Spinal cord (tissue), 10 donors: ENCODE results near the gene KNDC1. TPM values are rescaled to one million over a fixed set of nuclear protein-coding genes. Genes with fewer than 3 reads are reported as not detected.

ENCODE experiments used
- DNase-seq, 6 donors: peaks; one replicate each; pipeline versions ENCODE4 v3.0.0 to v3.0.0-alpha.2; 2013 to 2015; ENCODE audit warnings: low spot score in 6 of 6, low read depth in 4 of 6
- H3K27ac ChIP-seq: one replicate; pipeline ENCODE4 v1.5.1; 2013; ENCODE audit warnings: low read depth, low read length, control low read depth
- H3K27me3 ChIP-seq: one replicate; pipeline ENCODE4 v1.6.1; 2013; ENCODE audit warnings: low read length; ENCODE audit not compliant: control insufficient read depth, insufficient read depth
- H3K36me3 ChIP-seq: one replicate; pipeline ENCODE4 v1.6.1; 2013; ENCODE audit warnings: low read length; ENCODE audit not compliant: control insufficient read depth, insufficient read depth
- H3K4me1 ChIP-seq: one replicate; pipeline ENCODE4 v1.6.1; 2013; ENCODE audit warnings: low read length; ENCODE audit not compliant: control insufficient read depth, insufficient read depth
- H3K4me3 ChIP-seq: one replicate; pipeline ENCODE4 v1.5.1; 2013; ENCODE audit warnings: low read depth, low read length, control low read depth
- H3K9me3 ChIP-seq: one replicate; pipeline ENCODE4 v1.6.1; 2013; ENCODE audit warnings: low read length; ENCODE audit not compliant: control insufficient read depth, insufficient read depth
- WGBS: methylation state at CpG from one replicate; pipeline ENCODE4 v1.1.5; 2013; ENCODE audit warnings: missing lambda C conversion rate; ENCODE audit not compliant: insufficient coverage; 5-methylcytosine and 5-hydroxymethylcytosine counted together
- polyA plus RNA-seq, 2 donors: library from polyadenylated mRNA; unstranded; fragments of 120-200 nt; gene quantifications; one replicate each; pipeline ENCODE4 v1.2.1, GENCODE V29; 2013; ENCODE audit not compliant: insufficient read length in 2 of 2
- total RNA-seq, 2 donors: library from RNA; depleted of rRNA in 1 of 2; stranded (reverse); fragments of 120-200 nt in 1 of 2; fragments of >200 nt in 1 of 2; gene quantifications; one replicate each; pipeline versions ENCODE4 v1.2.3 to v1.2.4, GENCODE V29; 2013 to 2014
- donor health status: healthy.

Gene KNDC1
- total and polyA plus RNA-seq, 4 donors, result 8.3 to 35.8 (median 23.5) TPM

DNA sequence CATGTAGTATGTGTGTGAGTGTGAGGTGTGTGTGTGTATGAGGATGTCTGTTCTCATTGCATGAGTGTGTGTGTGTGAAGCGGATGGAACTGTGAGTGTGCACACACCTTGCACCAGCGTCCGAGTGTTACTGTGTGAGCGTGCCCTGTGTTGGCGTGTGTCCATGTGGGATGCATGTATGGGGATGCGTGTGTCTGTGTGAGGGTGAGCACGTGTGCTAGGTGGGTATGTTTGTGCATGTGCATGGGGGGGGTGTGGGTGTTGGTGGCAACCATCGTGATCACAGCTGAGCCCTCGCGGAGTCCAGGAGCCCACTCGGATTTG lies 6.4 kb downstream of the KNDC1 start:
- Histone ChIP-seq H3K4me1 (peaks cover 56% of the 10 kb centered on the region), H3K27ac (no peak overlapping the region), H3K9me3 (no peaks in the 10 kb centered on the region), H3K4me3 (no peak overlapping the region), H3K36me3 (peaks cover 81% of the 10 kb centered on the region), H3K27me3 (no peaks in the 10 kb centered on the region)
- DNase-seq, result no peak
- WGBS, result 90% methylated on average over 10 of the region's 11 CpGs

DNA sequence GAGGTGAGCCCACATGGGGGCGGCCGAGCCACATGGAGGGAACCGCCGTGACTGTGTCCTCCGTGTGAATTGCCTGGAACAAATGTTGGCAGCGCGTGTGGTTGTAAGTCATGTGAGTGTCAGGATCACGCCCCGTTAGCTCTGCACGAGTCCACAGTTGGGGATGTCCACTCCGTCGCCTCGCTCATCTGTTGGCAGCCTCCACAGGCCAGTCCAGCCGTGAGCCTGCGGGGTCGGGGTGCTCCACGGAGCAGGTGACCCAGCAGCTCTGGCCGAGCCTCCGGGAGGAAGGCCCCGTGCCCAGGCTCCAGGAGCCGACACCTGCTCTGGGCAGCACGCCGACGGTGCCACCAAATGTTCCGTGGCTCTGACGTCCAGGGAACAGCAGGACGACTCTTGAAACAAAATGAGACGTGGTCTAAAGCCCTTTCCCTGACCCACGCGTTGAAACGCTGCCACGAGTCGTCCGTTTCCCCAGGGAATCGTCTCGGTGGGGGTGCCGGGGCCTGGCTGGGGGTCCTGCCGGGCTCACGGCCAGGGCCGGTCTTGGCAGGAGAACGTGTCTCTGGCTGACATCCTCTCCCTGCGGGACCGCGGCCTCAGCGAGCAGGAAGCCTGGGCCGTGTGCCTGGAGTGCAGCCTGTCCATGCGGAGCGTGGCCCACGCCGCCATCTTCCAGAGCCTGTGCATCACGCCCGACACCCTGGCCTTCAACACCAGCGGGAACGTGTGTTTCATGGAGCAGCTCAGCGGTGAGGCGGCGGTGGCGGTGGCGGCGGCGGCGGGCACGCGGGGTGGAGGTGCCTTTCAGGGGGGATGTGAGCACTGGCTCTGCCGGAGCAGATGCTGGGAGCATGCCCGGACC lies 7.0 kb downstream of the KNDC1 start:
- H3K27me3 ChIP-seq, result no peaks in the 10 kb centered on the region

DNA sequence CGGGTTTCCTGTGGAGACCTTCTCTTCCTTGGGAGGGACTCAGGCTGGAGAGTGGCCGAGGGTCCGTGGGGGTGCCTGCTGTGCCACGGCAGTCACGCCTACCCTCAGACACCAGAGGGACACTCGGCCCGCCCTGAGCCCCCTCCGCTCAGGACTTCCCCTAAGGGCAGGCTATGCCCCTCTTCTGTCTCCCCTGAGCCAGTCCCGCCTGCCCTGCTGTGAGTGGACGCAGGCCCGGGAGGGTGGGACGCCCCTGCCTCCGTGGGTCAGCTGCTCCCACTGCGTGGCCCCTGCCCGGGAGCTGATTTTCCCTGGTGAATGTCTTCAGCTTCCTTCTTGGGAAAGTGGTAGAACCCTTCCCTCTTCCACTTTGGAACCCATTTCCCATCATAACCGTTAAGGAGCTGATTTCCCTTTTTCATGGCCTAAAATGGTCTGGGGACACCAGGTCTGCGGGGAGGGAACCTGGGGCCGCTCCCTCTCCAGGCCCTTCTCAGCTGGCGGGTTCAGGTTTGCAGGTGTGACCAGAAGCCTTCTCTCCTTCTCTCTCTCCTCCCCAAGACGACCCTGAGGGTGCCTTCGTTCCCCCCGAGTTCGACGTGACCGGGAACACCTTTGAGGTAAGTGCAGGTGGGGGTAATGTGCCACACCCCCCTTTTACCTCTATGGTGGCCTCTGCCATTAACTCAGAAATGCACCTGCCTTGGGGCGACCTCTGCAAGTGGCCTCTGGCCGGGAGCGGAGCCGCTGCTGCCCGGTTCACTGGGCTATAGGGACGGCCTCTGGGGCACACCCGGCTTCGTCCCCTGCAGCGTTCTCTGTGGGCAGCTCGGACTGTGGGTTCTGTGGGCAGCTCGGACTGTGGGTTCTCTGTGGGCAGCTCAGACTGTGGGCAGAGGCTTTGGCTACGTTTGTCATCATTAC lies 7.9 kb downstream of the KNDC1 start:
- H3K9me3 ChIP-seq, result no peaks in the 10 kb centered on the region
- DNase-seq, result no peak
- H3K27ac ChIP-seq, result no peak overlapping the region
- H3K27me3 ChIP-seq, result no peaks in the 10 kb centered on the region
- WGBS, result 86% methylated on average over 25 of the region's 37 CpGs
- H3K4me3 ChIP-seq, result no peak overlapping the region
- H3K36me3 ChIP-seq, result peaks cover 72% of the 10 kb centered on the region
- H3K4me1 ChIP-seq, result peaks cover 41% of the 10 kb centered on the region

More for the DNA sequence above, 7.0 kb downstream of the KNDC1 start:
- 71% methylated on average over 66 of the region's 66 CpGs for WGBS
- H3K4me3 ChIP-seq, result no peak overlapping the region
- no peaks in the 10 kb centered on the region for H3K9me3 ChIP-seq
- peaks cover 77% of the 10 kb centered on the region for H3K36me3 ChIP-seq
- H3K27ac ChIP-seq, result no peak overlapping the region
- peak in 2 of 6 donors; percentile 22 to 47 for DNase-seq
- H3K4me1 ChIP-seq, result peaks cover 50% of the 10 kb centered on the region

DNA sequence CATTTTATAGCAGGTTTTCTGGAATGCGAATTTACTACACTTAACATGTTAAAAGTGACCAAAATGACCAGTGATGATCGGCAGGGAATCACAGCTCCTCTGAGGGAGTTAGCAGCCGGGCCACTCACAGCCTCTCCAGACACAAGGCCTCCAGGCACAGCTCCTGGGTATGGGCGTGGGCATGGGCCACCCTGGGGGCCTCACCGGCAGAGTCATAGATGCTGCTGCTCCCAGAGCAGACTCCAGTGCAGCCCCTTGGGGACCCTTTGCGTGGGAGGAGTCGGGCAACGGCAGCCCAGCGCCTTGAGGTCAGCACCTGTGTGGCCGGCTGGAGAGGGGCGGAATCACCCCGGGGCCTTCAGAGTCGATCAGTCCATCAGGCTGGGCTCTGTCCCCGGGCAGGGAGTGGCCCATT lies 8.6 kb downstream of the KNDC1 start:
- Histone ChIP-seq H3K4me3 (no peak overlapping the region), H3K36me3 (peaks cover 73% of the 10 kb centered on the region), H3K4me1 (peaks cover 34% of the 10 kb centered on the region), H3K9me3 (no peaks in the 10 kb centered on the region), H3K27ac (no peak overlapping the region), H3K27me3 (no peaks in the 10 kb centered on the region)
- WGBS, result 90% methylated on average over 14 of the region's 14 CpGs
- no peak for DNase-seq

DNA sequence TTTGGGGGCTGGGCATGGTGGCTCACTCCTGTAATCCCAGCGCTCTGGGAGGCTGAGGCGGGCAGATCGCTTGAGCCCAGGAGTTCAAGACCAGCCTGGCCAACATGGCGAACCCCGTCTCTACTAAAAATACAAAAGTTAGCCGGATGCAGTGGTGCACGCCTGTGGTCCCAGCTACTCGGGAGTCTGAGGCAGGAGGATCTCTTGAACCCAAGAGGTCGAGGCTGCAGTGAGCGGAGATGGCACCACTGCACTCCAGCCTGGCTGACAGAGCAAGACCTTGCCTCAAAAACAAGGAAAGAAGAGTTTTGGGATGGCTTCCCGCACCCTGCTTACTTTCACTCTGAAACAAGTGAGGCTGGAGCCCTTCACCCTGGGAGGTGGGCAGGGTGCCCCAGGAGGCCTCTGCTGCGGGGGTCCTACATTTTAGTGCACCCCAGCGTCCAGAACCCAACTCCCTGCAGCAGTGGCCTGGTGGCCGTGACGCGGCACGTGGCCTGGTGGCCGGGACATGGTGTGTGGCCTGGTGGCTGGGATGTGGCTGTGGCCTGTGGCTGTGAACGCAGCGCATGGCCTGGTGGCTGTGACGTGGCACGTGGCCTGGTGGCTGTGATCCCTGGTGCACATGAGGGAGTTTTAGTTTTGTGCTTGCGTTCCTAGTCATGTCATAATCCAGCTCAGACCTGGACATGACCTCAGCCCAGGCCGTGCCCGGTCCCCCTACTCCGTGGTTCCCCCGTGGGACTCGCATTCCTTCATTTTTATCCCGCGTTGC lies 9.3 kb downstream of the KNDC1 start:
- Histone ChIP-seq H3K27ac (no peak overlapping the region), H3K4me1 (peaks cover 27% of the 10 kb centered on the region), H3K27me3 (no peaks in the 10 kb centered on the region), H3K4me3 (no peak overlapping the region), H3K9me3 (no peaks in the 10 kb centered on the region), H3K36me3 (peaks cover 71% of the 10 kb centered on the region)
- no peak for DNase-seq
- WGBS, result 95% methylated on average over 28 of the region's 30 CpGs

DNA sequence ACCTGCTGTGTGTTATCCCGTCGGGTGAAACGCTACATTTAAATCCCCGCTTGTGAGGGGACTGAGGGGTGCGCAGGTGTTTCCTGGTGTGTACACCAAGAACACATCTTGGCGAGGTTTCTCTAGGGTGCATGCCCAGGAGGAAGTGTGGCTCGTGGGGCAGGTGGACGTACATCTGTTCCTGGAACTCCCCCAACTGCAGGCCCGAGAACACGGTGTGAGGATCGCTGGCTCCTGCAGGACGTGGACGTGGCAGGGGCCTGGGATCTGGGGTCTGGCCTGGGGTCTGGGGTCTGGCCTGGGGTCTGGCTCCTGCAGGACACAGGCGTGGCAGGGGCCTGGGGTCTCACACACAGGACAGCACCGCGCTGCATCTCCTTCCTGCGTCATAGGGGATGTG lies 10.1 kb downstream of the KNDC1 start:
- Histone ChIP-seq H3K4me1 (peaks cover 19% of the 10 kb centered on the region), H3K27ac (no peak overlapping the region), H3K9me3 (no peaks in the 10 kb centered on the region), H3K36me3 (peaks cover 69% of the 10 kb centered on the region), H3K27me3 (no peaks in the 10 kb centered on the region), H3K4me3 (no peak overlapping the region)
- no peak for DNase-seq
- 91% methylated on average over 12 of the region's 17 CpGs for WGBS

DNA sequence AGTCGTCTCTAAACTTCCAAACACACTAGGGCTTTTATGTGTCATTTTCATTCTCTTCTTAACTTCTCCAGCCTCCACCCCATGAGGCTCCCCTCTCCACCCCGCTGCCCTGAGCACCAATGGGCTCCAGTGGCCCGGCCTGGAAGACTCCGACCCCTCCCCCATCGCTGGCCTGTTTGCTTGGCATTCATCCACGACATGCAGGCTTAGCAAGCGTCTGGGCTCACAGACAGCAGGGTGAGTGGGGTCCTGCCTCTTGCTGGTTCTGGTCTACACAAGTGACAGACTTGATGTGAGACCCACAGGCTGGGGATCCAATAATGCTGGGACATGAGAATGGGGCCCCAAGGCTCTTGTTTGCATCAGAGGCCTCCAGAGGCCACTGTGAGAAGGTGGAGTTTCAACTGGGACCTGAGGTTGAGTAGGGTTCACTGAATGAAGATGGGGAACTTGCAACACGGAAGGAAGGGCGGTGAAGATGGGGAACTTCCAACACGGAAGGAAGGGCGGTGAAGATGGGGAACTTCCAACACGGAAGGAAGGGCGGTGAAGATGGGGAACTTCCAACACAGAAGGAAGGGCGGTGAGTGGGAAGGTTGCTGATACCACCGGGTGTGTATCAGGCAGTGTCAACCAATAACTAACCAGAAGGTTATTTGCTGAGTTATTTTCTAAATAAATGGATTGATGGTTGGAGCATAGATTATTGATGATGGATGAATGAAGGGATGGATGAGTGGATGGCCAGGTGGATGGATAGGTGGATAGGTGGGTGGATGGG lies 14.0 kb downstream of the KNDC1 start:
- Histone ChIP-seq H3K36me3 (peaks cover 35% of the 10 kb centered on the region), H3K27me3 (no peaks in the 10 kb centered on the region), H3K4me3 (no peak overlapping the region), H3K27ac (no peak overlapping the region), H3K4me1 (no peaks in the 10 kb centered on the region), H3K9me3 (no peaks in the 10 kb centered on the region)
- WGBS, result 91% methylated on average over 15 of the region's 15 CpGs
- no peak for DNase-seq

DNA sequence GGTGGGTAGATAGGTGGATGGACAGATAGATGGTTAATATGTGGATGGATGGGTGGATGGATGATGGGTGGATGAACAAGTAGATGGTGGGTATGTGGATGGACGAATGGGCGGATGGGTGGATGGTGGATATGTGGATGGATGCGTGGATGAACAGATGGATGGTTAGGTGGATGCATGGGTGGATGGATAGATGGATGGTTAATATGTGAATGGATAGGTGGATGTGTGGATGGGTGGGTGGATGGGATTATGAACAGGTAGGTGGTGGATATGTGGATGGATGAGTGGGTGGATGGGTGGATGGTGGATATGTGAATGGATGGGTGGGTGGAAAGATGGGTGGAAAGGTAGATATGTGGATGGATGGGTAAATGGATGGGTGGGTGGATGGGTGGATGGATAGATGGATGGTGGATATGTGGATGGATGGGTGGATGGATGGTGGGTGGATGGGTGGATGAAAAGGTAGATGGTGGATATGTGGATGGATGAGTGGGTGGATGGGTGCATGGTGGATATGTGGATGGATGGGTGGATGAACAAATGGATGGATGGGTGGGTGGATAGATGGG lies 14.8 kb downstream of the KNDC1 start:
- Histone ChIP-seq H3K36me3 (peaks cover 35% of the 10 kb centered on the region), H3K4me1 (peaks cover under 1% of the 10 kb centered on the region), H3K27me3 (no peaks in the 10 kb centered on the region), H3K27ac (no peak overlapping the region), H3K4me3 (no peak overlapping the region), H3K9me3 (no peaks in the 10 kb centered on the region)
- DNase-seq, result no peak
- 62% methylated on average over 3 of the region's 3 CpGs for WGBS
